UCSD-AML1 (cell line): Measurements from ENCODE around the gene SARS1.
A peak's percentile ranks its signal among the peaks of the same experiment; 100 is the strongest.
"Not testable (repeated sequence)": the region's sequence is repeated elsewhere in the genome, so short reads cannot be mapped to it uniquely, and the experiment has no call there.

Experiments used
- DNase-seq: peaks from one replicate; lab custom pipeline; 2025; ENCODE audit not compliant: unreplicated experiment; lab: John Stamatoyannopoulos, UW

Gene SARS1

DNA sequence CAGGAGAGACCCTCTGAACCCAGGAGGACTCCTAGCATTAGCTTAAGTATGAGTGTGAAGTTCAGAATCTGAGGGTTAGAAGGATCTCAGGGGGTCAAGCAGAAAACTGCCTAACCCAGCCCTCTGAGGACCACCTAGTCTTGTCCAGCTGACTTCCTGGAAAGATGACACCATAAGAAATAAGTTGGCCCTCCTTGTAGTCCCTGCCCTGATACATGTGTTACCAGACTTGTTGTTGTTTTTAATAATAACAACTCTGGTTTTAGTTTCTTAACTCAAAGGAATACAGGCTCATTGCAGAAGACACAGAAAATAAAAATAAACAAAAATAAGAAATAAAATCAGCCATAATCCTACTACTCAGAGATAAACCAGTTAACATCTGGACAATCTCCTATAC lies 21.8 kb upstream of the SARS1 start:
- DNase-seq, result no peak

DNA sequence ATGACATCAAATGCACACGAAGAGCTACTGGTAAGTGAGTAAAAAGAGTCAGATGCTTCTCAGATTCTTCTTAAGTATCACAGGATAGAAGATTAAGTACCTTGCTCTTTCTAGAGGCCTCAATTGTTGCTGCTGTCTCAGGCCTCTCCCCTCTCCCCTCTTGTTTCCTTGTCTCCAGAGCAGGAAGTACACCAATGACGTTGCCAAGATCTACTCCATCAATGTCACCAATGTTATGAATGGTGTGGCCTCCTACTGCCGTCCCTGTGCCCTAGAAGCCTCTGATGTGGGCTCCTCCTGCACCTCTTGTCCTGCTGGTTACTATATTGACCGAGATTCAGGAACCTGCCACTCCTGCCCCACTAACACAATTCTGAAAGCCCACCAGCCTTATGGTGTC lies 21.3 kb upstream of the SARS1 start:
- DNase-seq, result no peak

DNA sequence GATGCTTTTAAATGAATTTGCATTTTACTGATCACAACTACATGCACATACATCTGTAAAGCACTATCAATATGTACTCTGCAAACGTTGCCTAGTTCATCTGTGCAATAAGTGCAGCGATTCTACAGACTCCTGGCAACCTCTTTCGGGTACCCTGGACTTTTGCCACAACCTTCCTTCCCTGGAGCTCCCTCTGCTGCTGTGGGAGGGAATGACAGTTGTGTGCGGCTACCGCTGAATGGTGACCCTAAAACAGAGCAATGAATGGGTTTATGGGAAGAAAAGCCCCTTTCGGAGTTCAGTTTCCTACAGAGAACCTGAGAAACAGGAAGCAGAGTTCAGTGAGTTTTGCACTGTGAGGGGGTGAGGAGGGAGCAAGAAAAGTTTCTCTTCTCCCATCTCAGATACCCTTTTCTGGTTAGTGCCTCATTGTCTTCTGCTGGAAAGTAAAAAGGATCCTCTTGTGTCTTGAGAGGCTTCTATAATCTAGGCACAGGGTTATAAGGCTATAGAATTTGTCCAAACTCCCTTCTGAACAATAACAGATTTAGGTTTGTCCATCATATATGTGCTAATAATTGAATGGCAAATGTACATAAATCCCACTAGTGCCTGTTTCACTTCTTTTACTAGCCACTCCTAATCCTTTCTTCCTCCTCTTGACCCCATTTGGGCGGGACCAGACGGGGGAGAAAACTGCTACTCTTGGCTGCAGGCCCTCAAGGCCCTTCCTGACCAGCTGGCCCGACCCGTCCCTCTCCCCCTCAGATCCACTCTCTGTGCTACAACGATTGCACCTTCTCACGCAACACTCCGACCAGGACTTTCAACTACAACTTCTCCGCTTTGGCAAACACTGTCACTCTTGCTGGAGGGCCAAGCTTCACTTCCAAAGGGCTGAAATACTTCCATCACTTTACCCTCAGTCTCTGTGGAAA lies 19.8 kb upstream of the SARS1 start:
- peak; percentile 68 for DNase-seq

DNA sequence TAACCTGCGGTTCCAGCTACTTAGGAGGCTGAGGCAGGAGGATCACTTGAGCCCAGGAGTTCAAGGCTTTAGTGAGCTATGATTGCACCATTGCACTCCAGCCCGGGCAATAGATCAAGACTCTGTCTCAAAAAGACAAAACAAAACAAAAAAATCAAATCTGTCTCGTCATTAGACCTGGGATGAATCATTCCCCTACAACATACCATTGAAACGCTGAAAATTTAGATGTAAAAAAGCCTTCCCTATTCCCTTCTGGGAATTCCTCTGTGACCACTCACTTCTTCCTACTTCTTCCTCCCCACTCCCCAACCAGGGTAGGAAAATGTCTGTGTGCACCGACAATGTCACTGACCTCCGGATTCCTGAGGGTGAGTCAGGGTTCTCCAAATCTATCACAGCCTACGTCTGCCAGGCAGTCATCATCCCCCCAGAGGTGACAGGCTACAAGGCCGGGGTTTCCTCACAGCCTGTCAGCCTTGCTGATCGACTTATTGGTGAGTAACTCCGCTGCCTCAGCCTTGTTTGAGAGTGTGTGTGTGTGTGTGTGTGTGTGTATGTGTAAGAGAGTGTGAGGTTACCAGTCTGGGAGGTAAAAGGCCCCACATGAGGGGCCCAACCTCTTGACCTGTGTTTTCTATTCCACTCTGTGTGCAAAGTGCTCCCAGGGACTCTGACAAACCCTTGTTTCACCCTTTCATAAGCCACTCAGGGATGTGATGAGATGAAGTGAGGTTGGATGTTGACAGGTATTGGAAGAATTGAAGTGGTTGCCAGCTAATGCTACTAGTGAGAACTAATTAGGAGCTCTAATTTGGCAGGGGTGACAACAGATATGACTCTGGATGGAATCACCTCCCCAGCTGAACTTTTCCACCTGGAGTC lies 16.3 kb upstream of the SARS1 start:
- peak; percentile 61 for DNase-seq

DNA sequence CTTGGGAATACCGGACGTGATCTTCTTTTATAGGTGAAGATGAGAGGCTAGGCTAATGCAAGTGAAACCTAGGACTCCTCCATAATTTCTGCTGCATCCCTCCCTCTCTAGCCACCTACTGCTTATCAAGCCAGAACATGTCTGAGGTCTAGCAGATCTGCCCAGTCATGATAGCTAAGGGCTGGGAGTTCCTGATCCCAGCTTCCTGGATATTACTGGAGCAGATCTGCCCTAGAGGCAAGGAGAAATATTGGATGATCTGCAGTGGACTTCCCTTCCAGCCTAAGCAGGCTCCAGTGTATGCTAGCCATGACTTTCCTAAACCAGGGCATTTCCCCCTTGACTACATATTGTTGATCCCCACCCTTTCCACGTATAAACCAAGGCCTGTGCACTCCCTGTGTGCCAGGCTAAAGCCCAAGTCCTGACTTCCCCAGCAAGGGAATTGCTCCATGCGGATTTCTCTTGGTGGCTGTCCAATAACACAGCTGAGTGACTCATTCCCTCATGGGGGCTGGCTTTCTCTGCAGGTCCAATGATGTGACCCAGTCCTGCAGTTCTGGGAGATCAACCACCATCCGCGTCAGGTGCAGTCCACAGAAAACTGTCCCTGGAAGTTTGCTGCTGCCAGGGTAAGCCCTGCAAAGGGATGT lies 15.5 kb upstream of the SARS1 start:
- DNase-seq, result no peak

DNA sequence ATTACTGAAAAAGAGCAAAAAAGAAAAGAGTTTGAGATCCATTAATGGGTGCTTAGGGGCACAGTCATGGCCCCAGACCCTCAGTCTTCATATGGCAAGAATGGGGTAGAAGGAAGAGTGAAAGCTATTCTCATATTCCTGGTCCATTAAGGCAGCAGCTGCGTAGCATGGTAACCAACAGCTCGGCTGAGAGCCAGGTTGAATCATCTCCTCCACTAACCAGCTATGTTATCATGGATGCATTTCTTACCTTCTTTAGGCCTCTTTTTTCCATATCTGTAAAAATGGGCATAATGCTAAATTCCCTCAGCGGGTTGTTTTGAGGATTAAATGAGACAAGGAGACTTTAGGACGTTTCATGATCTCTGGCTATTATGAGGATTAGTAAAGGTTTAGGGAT lies 15.0 kb upstream of the SARS1 start:
- DNase-seq, result no peak

DNA sequence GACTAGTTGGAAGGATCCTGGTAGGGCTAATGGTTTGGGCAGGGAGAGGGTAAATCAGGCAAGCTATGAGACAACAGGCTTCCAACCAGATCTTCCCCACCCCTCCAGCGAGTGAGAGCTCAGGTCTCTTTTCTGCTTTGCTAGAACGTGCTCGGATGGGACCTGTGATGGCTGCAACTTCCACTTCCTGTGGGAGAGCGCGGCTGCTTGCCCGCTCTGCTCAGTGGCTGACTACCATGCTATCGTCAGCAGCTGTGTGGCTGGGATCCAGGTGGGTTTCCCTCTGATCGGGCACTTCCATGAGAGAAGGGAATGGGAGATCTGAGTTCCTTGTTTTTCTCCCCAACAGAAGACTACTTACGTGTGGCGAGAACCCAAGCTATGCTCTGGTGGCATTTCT lies 14.0 kb upstream of the SARS1 start:
- peak; percentile 29 for DNase-seq

DNA sequence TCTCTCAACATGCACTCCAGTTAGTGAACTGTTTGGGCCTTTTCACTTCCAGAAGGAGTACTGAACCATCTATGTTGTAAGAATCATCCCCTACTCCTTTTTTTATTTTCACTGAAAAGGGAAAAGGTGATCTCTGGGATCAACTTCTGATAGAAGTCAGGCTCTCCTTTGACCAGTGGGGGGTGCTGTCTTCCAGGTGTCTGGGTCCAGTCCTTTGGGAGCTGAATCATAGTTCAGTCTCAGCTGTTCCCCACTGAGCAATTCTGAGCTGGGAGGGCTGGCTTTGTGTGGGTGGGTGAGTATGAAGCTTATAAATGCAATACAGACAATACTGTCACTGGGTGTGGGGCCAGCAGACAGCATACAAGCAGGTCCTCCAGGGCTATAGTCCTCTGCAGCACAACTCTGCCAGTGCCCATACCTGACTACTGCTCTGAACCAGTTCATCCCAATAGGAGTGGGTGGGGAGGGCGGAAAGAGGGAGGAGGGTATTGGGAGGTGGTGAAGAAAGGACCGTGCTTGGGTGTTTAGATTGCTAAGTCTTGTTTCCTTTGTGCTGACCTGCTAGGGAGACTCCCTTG lies 12.5 kb upstream of the SARS1 start:
- DNase-seq, result no peak

DNA sequence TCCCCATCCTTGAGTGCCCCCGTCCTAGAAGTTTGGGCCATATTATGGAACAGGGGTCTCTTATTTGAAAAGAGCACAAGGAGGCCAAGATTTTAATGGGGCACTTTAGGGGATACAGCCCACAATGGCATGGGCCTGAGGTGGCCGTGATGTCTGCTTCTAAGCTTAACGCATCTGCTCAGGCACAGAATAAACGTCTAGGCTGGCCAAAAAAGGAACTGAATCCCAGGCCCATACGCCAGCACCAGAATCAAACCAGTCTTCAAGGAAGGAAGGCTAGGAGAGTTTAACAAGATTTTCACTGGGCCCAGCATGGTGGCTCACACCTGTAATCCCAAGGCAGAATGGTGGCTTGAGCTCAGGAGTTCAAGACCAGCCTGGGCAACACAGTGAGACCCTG lies 9.2 kb upstream of the SARS1 start:
- no peak for DNase-seq

DNA sequence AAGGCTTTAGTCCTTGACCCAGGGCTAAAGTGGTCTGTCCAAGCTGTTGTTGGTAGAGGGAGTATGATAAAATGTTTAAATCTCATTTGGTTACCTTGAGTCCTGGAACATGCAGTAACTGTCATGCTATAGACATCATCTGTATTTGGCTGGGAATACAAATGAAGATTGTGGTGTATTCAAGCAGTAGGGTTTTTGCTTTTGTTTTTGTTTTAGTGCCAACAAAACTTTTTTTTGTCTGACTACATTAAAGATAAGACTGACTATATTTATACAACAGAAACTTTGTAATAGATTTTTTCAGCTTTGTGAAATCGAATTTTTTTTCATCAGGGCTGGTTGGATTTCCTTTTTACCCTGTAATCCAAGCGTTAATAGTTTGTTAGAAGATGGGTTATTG lies 7.4 kb upstream of the SARS1 start:
- no peak for DNase-seq

DNA sequence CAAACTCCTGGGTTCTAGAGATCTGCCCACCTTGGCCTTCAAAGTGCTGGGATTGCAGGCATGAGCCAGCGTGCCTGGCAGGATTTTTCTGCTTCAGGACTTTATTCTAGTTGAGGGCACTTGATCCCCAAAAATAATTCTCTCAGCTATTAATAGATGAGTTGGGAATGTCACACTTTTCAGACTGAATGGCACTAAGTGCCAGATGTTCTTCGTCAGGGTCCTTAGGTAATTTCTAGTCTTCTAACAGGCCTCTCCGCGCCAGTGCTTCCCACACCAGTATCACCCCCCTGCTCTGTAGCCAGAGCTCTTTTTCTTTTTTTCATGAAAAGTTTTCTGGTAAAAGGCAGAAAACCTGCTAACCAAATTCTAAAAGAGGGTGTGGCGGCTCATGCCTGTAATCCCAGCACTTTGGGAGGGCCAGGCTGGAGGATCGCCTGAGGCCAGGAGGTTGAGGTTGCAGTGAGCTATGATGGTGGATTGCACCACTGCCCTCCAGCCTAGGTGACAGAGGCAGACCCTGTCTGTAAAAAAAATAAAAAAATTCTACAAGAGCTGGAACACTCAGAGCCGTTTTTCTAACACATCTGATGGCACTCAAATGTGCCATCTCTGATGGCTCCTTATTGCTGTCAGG lies 6.1 kb upstream of the SARS1 start:
- no peak for DNase-seq

DNA sequence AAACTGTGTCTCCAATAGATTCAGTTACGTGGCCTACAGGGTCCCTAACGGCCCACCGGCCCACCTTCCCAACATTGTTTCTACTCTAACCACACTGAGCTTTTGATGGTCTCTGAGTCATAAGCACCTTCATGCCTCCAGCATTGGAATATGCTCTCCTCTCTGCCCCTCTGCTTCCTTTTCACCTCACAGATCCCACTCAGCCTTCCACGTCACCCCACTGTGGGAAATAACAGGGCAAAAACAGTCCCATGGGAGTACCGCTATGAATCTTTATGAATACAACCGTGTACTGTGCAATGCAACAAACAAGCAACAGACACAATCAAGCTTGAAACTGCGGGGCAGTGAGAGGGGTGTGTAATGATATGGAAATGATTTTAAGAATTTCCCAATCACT lies 5.3 kb upstream of the SARS1 start:
- DNase-seq, result no peak

DNA sequence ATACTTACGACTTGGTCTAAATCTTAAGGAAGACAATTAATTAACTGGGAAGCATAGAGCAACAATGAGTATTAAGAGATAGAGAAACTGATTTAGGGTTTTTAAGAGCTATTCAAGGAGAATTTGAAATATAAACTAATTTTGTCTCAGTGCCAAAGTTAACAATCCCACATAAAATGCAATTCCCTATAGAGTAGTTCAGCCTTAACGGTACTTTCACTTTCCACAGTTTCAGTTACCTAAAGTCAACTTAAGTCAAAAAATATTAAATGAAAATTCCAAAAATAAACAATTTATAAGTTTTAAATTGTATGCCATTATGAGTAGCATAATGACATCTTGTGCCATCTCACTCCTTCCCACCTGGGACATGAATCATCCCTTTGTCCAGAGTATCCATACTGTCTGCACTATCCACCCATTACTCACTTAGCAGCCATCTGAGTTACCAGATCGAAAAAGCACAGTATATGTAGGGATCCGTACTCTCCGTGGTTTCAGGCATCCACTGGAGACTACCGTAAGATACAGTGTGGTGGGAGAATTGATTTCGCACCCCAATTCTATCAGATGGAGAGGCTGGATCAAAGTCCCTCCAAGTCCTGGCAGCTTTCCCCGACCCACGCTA lies 4.8 kb upstream of the SARS1 start:
- no peak for DNase-seq

DNA sequence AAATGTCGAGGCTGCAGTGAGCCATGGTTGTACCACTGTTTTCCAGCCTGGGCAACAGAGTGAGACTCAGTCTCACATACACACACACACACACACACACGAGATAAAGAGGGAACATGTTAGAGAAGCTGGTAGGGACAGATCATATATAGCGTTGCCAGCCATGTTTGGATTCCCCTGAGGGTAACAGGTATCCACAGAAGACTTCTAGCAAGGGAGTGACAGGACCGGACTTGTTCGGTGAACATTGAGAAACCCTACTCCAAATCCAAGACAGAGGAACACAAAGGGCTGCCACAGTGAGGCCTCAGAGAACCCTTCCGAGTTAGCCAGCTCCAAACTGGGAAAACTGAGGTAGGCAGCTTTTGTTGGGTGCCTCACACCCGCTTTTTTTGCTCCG lies 3.7 kb upstream of the SARS1 start:
- no peak for DNase-seq

DNA sequence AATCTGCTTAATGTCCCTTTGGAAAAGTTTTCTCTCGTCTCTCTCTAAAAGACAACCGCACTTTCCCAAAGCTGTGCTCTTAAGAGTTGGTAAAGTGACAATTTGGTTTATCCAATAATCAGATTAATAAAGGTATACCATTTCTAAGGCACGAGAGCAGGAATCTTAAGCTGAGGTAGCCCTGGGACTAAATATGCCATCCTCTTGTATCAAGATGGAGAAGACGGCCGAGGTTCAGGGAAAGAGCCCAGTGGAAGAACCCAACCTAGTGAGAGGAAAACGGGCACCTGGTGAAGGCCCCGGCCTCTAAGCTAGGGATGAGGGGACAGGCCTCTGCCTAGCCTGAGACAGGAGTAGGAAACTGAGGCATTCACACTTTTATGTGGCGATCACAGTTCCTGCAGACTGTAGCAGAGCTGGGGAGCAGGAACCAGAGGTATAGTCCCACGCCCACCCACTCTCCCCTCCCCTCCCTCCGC lies 334 bp upstream of the SARS1 start:
- DNase-seq, result no peak

DNA sequence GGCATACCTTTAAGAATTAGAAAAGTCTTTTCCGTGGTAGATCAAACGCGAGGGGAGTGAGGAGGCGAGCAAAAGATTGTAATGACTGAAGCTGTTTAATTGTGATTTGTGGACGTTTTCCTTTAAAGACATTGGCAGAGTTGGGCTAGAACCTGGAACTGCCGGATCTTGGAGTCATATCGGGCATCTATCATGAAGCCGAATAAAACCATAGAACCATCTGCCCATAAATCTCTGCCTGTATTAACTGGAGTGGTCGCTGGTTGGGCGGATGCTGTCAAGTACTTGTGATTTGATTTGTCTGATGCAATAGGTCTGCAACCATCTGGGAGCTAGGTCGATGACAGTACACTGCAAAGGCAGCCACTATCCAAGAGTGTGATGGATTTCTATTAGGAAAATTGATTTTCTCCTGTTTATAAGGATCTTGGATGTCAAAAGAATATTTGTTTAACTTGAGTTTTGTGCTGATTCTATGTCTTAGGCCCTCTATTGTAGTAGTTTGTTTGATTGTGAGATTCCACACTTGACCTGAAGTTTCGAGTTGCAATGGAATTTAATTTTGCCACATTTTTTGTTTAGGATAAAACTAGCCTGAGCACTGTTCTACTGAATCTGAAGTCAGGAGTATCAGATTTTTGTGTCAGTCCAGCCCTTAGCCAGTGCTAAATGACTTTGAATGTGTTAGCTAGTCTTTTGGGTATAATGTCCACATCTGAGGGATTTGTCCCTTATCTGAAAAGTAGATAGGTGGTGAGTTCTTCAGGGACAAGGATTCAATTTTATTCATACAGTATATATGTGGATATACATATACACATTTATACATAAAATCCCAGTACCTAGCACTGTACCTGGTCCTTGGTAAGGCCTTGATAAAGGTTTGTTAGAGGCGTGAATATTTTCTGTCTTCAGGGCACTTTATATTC lies 1.2 kb downstream of the SARS1 start:
- DNase-seq, result peak; percentile 40

DNA sequence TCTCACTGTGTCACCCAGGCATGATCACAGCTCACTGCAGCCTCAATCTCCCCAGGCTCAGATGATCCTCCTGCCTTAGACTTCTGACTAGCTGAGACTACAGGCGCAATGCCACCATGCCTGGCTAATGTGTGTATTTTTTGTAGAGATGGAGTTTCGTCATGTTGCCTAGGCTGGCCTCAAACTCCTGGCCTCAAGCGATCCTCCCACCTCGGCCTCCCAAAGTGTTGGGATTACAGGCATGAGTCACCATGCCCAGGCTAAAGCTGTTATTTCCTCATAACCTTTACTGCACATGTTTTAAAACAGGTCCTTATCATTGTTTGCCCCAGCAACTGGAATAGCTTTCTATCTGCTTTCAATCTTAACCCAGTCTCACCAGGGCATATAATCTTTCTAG lies 2.9 kb downstream of the SARS1 start:
- DNase-seq, result no peak

DNA sequence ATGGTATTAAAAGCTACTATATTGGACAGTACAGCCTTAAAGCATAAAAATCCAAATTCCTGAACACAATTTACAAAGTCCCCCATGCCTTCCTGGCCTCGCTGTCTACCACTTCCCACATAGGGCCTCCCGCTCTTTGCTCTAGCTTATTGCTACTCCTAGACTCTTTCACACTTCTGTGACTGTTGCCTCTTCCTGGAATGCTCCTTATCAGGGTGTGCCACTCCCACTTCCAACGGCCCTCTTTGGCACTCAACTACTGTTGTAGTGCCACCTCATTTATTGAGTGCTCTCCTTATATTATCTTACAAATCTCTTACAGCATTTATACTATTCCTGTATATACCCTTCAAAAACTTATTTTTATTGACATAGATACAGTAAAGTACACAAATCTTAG lies 4.8 kb downstream of the SARS1 start:
- no peak for DNase-seq

DNA sequence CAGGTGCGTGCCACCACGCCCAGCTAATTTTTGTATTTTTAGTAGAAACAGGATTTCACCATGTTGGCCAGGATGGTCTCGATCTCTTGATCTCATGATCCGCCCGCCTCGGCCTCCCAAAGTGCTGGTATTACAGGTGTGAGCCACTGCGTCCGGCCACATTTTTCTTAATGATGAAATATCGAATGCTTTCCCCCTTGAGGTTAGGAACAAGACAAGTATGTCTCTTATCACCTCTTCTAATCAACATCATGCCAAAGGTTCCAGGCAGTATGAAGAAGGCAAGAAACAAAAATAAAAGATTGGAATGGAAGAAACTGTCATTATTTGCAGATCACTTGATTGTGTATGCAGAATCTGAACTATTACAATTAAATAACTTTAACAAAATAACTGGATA lies 7.5 kb downstream of the SARS1 start:
- DNase-seq, result not testable (repeated sequence)
